ENCODE data around the gene REEP1.

DNA sequence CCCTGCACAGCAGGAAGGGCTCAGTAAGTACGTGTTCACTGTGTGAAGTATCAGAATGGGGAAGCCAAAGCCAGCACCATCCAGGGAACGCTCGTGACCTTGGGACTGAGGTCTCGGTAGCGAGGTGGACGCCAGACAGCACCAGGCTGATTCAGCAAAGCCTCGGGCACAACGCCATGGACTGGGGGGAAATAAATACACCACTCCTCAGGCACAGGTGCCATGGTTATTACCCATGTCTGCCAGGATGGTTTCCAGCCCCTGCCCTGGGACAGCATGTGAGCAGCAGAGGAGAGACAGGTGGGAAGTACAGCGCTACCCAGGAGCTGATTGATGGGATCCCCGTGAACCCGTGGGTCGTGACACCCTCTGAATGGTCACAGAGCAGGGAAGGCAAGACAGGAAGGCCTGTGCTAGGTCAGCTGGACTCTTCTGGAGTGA, 53.0 kb downstream of the REEP1 start:
- TF ChIP-seq CTCF (conservative IDR thresholded peaks at IDR 0.05 in 1 of 2, IDR thresholded peaks at IDR 0.05 in 1 of 2; ENCODE audit: extremely low read depth in 1 of 2, insufficient read depth in 1 of 2, low read depth in 1 of 2, low read length in 2 of 2) = no peak
- TF ChIP-seq EZH2 (IDR thresholded peaks at IDR 0.05; ENCODE audit: borderline replicate concordance, low read length) = no peak

Measured in mammary epithelial cell (primary cell).